ENCODE measurements around the gene MMP24OS.
"Not testable (repeated sequence)": the region's sequence is repeated elsewhere in the genome, so short reads cannot be mapped to it uniquely, and the experiment has no call there.

MMP24OS gene

GRCh38 chr20:35271073-35271882, 6.6 kb downstream of the MMP24OS start:
- TF ChIP-seq CTCF (IDR thresholded peaks at IDR 0.05; ENCODE audit: borderline replicate concordance, insufficient read depth, low read depth, low read length) = no peak
- H3K4me3 ChIP-seq (ENCODE audit: low read depth, low read length) = no peak overlapping the region

- H3K4me3 ChIP-seq (ENCODE audit: low read depth, low read length) = no peak overlapping the region
- no peak for TF ChIP-seq CTCF (IDR thresholded peaks at IDR 0.05; ENCODE audit: borderline replicate concordance, insufficient read depth, low read depth, low read length)
These were observed 7.7 kb downstream of the MMP24OS start for GRCh38 chr20:35270021-35270902.

GRCh38 chr20:35269055-35269781, 8.7 kb downstream of the MMP24OS start:
- H3K4me3 ChIP-seq (ENCODE audit: low read depth, low read length) = no peak overlapping the region
- TF ChIP-seq CTCF (IDR thresholded peaks at IDR 0.05; ENCODE audit: borderline replicate concordance, insufficient read depth, low read depth, low read length) = peak; percentile 84

GRCh38 chr20:35267092-35267491, 10.8 kb downstream of the MMP24OS start:
- no peak for TF ChIP-seq CTCF (IDR thresholded peaks at IDR 0.05; ENCODE audit: borderline replicate concordance, insufficient read depth, low read depth, low read length)
- no peak overlapping the region for H3K4me3 ChIP-seq (ENCODE audit: low read depth, low read length)

GRCh38 chr20:35264755-35265154, 13.2 kb downstream of the MMP24OS start:
- TF ChIP-seq CTCF (IDR thresholded peaks at IDR 0.05; ENCODE audit: borderline replicate concordance, insufficient read depth, low read depth, low read length) = no peak
- no peak overlapping the region for H3K4me3 ChIP-seq (ENCODE audit: low read depth, low read length)

GRCh38 chr20:35263532-35264341, 14.2 kb downstream of the MMP24OS start:
- no peak for TF ChIP-seq CTCF (IDR thresholded peaks at IDR 0.05; ENCODE audit: borderline replicate concordance, insufficient read depth, low read depth, low read length)
- H3K4me3 ChIP-seq (ENCODE audit: low read depth, low read length) = no peak overlapping the region

GRCh38 chr20:35262731-35263531, 15.0 kb downstream of the MMP24OS start:
- not testable (repeated sequence) for H3K4me3 ChIP-seq (ENCODE audit: low read depth, low read length)

- H3K4me3 ChIP-seq (ENCODE audit: low read depth, low read length) = not testable (repeated sequence)
These were observed 15.6 kb downstream of the MMP24OS start for GRCh38 chr20:35262321-35262720.
